ENCODE measurements around the gene CSTF1.

- TF ChIP-seq CTCF (IDR thresholded peaks at IDR 0.05) (no peak), POLR2A (IDR thresholded peaks at IDR 0.05) (no peak)
These were observed 34.4 kb upstream of the CSTF1 start for GRCh38 chr20:56358070-56358469.

All from prostate gland (tissue), 2 donors.